ENCODE measurements around the gene CHN2.

Gene CHN2

DNA sequence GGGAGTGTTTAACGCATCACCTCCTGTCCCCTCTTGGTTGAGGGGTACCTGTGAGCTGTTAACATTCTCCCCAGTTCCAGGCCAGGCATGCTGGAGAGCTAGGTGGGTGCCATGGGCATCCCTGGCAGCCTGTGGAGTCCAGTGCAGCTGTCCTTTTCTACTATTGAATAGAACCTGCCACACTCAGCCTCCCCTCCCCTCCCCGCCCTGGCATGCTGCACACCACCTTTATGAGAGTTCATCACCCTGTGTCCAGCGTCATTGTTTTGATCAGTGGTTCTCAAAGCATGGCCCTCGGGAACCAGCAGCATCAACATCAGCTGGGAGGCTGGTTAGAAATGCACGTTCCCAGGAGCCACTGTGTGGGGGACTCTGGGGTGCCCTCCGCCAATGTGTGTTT is 211.8 kb downstream of the CHN2 start:
- TF ChIP-seq CTCF (IDR thresholded peaks at IDR 0.05; ENCODE audit: borderline replicate concordance, insufficient read depth, low read depth, low read length), result no peak
- H3K4me3 ChIP-seq (ENCODE audit: low read depth, low read length), result no peak overlapping the region

- TF ChIP-seq CTCF (IDR thresholded peaks at IDR 0.05; ENCODE audit: borderline replicate concordance, insufficient read depth, low read depth, low read length), result peak; percentile 62
- no peak overlapping the region for H3K4me3 ChIP-seq (ENCODE audit: low read depth, low read length)
These were observed 214.3 kb downstream of the CHN2 start for GRCh38 chr7:29408841-29409243.

GRCh38 chr7:29410996-29411395 is 216.4 kb downstream of the CHN2 start:
- TF ChIP-seq CTCF (IDR thresholded peaks at IDR 0.05; ENCODE audit: borderline replicate concordance, insufficient read depth, low read depth, low read length), result no peak
- no peak overlapping the region for H3K4me3 ChIP-seq (ENCODE audit: low read depth, low read length)

- H3K4me3 ChIP-seq (ENCODE audit: low read depth, low read length), result no peak overlapping the region
- no peak for TF ChIP-seq CTCF (IDR thresholded peaks at IDR 0.05; ENCODE audit: borderline replicate concordance, insufficient read depth, low read depth, low read length)
These were observed 218.3 kb downstream of the CHN2 start for GRCh38 chr7:29412912-29413311.

DNA sequence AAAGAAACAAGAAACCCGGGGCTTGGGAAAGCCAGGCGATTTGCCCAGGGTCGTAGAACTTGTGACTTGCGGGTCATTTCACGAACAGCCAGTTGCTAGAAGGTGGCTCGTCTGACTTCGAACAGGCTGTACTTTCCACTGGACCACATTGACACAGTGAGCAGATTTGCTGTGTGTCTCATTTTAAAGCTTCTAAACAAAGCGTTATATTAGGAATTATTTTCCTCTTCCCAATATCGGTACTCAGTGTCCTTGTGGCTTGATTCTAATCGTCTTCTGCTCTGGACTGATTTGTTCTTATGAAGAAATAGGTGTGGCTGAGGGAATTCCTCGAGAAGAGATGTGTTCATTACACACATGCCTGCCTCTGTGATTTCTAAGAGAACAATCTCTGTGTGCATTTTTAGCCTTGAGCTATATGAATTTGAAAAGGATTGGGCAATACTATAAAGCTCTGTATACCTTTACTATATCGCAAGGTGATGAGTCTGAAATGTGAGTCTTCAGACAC is 219.1 kb downstream of the CHN2 start:
- H3K4me3 ChIP-seq (ENCODE audit: low read depth, low read length), result no peak overlapping the region
- no peak for TF ChIP-seq CTCF (IDR thresholded peaks at IDR 0.05; ENCODE audit: borderline replicate concordance, insufficient read depth, low read depth, low read length)

GRCh38 chr7:29414216-29414615 is 219.6 kb downstream of the CHN2 start:
- TF ChIP-seq CTCF (IDR thresholded peaks at IDR 0.05; ENCODE audit: borderline replicate concordance, insufficient read depth, low read depth, low read length), result no peak
- no peak overlapping the region for H3K4me3 ChIP-seq (ENCODE audit: low read depth, low read length)

- TF ChIP-seq CTCF (IDR thresholded peaks at IDR 0.05; ENCODE audit: borderline replicate concordance, insufficient read depth, low read depth, low read length), result no peak
- H3K4me3 ChIP-seq (ENCODE audit: low read depth, low read length), result no peak overlapping the region
These were observed 220.6 kb downstream of the CHN2 start for GRCh38 chr7:29415215-29415614.
